Thyroid gland (tissue), 4 donors: ENCODE data around the gene CD300A. TPM values are rescaled to one million over a fixed set of nuclear protein-coding genes. Genes with fewer than 3 reads are reported as not detected.

Source experiments
- DNase-seq, 2 donors: peaks; one replicate each; pipeline ENCODE4 v3.0.0-alpha.2; 2019
- H3K27ac ChIP-seq, 3 donors: fragments of 200-600 bp; sonication (generic); 1 replicate in 2 of 3; 2 replicates in 1 of 3; pipeline ENCODE4 v1.5.1; 2016 to 2019; ENCODE audit warnings: mild to moderate bottlenecking in 1 of 3, moderate library complexity in 1 of 3
- H3K27me3 ChIP-seq: fragments of 200-600 bp; sonication (generic); one replicate; pipeline ENCODE4 v1.5.1; 2019
- H3K36me3 ChIP-seq, 2 donors: fragments of 200-600 bp; sonication (generic); one replicate each; pipeline ENCODE4 v1.5.1; 2016 to 2019
- H3K4me1 ChIP-seq, 2 donors: fragments of 200-600 bp; sonication (generic); one replicate each; pipeline ENCODE4 v1.5.1; 2017 to 2019
- H3K4me3 ChIP-seq, 3 donors: fragments of 200-600 bp; sonication (generic); replicated peaks in 1 of 3; 1 replicate in 2 of 3; 2 replicates in 1 of 3; pipeline ENCODE4 v1.5.1; 2016; ENCODE audit warnings: mild to moderate bottlenecking in 1 of 3
- H3K9me3 ChIP-seq: fragments of 200-600 bp; sonication (generic); one replicate; pipeline ENCODE4 v1.5.1; 2017
- CTCF ChIP-seq, 6 experiments: fragments of 200-600 bp in 3 of 6; fragments of 450-650 bp in 3 of 6; sonication (generic) in 3 of 6; IDR thresholded peaks; one replicate each; pipeline ENCODE4 v1.5.1; 2016 to 2019; ENCODE audit warnings: antibody characterized with exemption in 6 of 6, mild to moderate bottlenecking in 2 of 6, inconsistent platforms in 1 of 6, moderate library complexity in 1 of 6
- POLR2A ChIP-seq, 2 donors: fragments of 450-650 bp; IDR thresholded peaks; one replicate each; pipeline ENCODE4 v1.6.1; 2017; ENCODE audit warnings: antibody characterized with exemption in 2 of 2, mild to moderate bottlenecking in 2 of 2, moderate library complexity in 1 of 2
- WGBS, 2 donors: methylation state at CpG; one replicate each; pipeline ENCODE4 v1.1.5; 2017; 5-methylcytosine and 5-hydroxymethylcytosine counted together
- intact Hi-C: fragments of 100-400 bp; cut with DNase I; formaldehyde crosslinking; loops from one replicate; pipeline ENCODE4 v1.15.1; 2023
- total RNA-seq, 4 donors: library from RNA; depleted of rRNA; stranded (reverse); fragments of >200 nt; gene quantifications; one replicate each; pipeline ENCODE4 v1.2.3, GENCODE V29; 2016

CD300A gene
- total RNA-seq, 4 donors from 2014 or later, result 0.78 to 5.8 (median 2.1) TPM

DNA sequence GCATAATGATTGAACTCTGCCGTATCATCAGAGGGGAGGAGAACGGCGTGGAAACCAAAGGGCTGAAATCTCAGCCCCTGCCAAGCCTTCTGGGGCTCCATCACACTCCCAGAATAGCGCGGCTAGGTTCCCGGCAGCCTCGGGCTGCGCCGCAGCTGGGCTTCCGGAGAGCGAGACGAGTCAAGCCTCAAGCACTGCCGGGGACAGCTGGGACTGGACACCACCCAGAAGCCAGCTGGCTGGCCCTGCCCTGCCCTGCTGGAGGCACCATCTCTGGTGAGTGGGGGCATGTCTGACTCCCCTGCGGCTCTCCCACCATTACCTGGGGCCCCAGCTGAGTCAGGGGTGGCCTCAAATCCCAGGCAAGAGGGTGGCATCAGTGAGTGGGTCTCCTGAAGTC is 41.8 kb upstream of the CD300A start:
- no peak overlapping the region for H3K27ac ChIP-seq
- TF ChIP-seq POLR2A (IDR thresholded peaks at IDR 0.05) (no peak), CTCF (IDR thresholded peaks at IDR 0.05) (no peak)
- H3K36me3 ChIP-seq, result no peaks in the 10 kb centered on the region
- no peak overlapping the region for H3K4me3 ChIP-seq
- H3K9me3 ChIP-seq, result no peaks in the 10 kb centered on the region
- H3K4me1 ChIP-seq, result peaks cover 33 to 34% of the 10 kb centered on the region in 2 donors
- no peak for DNase-seq
- 91 to 92% methylated on average over 12 to 14 of the region's 14 CpGs for WGBS, 2 donors
- intact Hi-C loops, result no loop called here
- H3K27me3 ChIP-seq, result no peaks in the 10 kb centered on the region

- WGBS, 2 donors, result 69 to 81% methylated on average over 9 of the region's 9 CpGs
- Histone ChIP-seq H3K36me3 (no peaks in the 10 kb centered on the region), H3K4me3 (no peak overlapping the region), H3K4me1 (peaks cover 50 to 51% of the 10 kb centered on the region in 2 donors), H3K9me3 (no peaks in the 10 kb centered on the region), H3K27ac (peak overlapping the region; percentile 84 to 99 (median 89)), H3K27me3 (no peaks in the 10 kb centered on the region)
- intact Hi-C loops, result no loop called here
- TF ChIP-seq CTCF (IDR thresholded peaks at IDR 0.05) (no peak), POLR2A (IDR thresholded peaks at IDR 0.05) (no peak)
- DNase-seq, result no peak
Observed at GRCh38 chr17:74426551-74427047, 39.8 kb upstream of the CD300A start.

DNA sequence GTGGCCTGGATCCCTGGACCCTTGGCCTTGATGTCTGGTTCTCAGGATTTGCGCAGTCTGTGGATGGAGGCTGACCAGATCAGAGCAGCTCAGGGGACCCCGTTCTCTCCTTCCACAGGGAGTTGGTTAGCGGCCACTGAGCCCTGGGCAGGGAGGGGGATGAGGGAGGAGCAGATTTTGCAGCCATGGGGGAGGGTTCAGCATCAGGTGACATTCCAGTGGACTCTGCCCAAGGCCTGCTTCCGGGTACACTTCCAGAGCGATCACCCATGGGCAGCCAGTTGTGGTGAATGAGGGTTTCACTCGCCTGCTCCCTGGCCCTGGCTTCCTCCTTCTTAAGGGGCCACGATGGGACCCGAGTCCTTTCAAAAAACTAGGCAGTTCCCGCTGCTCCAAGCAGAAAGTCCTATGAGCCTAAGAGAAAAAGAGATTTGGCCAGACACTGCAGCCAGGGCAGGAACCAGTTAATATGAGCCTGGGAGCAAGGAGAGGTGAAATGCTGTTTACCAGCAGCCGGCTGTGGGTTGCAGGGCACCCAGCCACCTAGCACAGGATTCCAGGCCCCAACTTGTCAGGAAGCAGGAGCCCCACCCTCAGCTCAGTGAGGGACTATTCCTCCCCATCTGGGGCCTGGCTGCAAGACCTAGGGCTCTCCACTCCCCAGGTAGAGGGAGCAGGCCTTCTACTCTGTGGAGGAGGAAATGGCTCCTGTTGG is 39.2 kb upstream of the CD300A start:
- H3K4me3 ChIP-seq, result no peak overlapping the region
- no peaks in the 10 kb centered on the region for H3K9me3 ChIP-seq
- H3K27ac ChIP-seq, result peak overlapping the region; percentile 89 to 99 (median 96)
- DNase-seq, result peak; percentile 96
- peaks cover 52 to 55% of the 10 kb centered on the region in 2 donors for H3K4me1 ChIP-seq
- H3K36me3 ChIP-seq, result no peaks in the 10 kb centered on the region
- WGBS, 2 donors, result 20 to 29% methylated on average over 8 to 10 of the region's 10 CpGs
- TF ChIP-seq CTCF (IDR thresholded peaks at IDR 0.05) (no peak), POLR2A (IDR thresholded peaks at IDR 0.05) (peak in 1 of 2 donors; percentile 53)
- no peaks in the 10 kb centered on the region for H3K27me3 ChIP-seq
- intact Hi-C loops, result no loop called here

- H3K36me3 ChIP-seq, result no peaks in the 10 kb centered on the region
- intact Hi-C loops, result no loop called here
- H3K4me1 ChIP-seq, result peaks cover 52 to 55% of the 10 kb centered on the region in 2 donors
- TF ChIP-seq POLR2A (IDR thresholded peaks at IDR 0.05) (no peak), CTCF (IDR thresholded peaks at IDR 0.05) (no peak)
- H3K9me3 ChIP-seq, result no peaks in the 10 kb centered on the region
- peak in 1 of 2 donors; percentile 35 for DNase-seq
- peak overlapping the region; percentile 89 to 99 (median 96) for H3K27ac ChIP-seq
- H3K27me3 ChIP-seq, result no peaks in the 10 kb centered on the region
- no peak overlapping the region for H3K4me3 ChIP-seq
- WGBS, 2 donors, result 36 to 39% methylated on average over 6 of the region's 6 CpGs
Observed at GRCh38 chr17:74427763-74428153, 38.7 kb upstream of the CD300A start.
